OCI-LY3 (cell line): ENCODE measurements around the gene TAS2R42.

Source experiments
- H2AFZ ChIP-seq: fragments of 200-600, 300-600 bp; shearing (Covaris generic); 2 replicates; pipeline ENCODE4 v1.6.0; 2014; ENCODE audit warnings: antibody characterized with exemption, low read depth, low read length
- H3K27ac ChIP-seq: fragments of 200-600, 300-600 bp; sonication (generic); 2 replicates; pipeline ENCODE4 v1.5.1; 2014; ENCODE audit warnings: mild to moderate bottlenecking, low read length, moderate library complexity, mixed read lengths
- H3K27me3 ChIP-seq: fragments of 200-600, 300-600 bp; sonication (generic); 2 replicates; pipeline ENCODE4 v1.6.1; 2014; ENCODE audit warnings: low read depth, low read length, mixed read lengths
- H3K36me3 ChIP-seq: fragments of 200-600, 300-600 bp; sonication (generic); replicated peaks from 2 replicates; pipeline ENCODE3; 2014; ENCODE audit warnings: low read depth, low read length, mixed read lengths
- H3K4me1 ChIP-seq: fragments of 300-600, 200-600 bp; sonication (generic); 2 replicates; pipeline ENCODE4 v1.6.1; 2014; ENCODE audit warnings: low read length, mixed read lengths
- H3K4me2 ChIP-seq: fragments of 200-600, 300-600 bp; sonication (generic); 2 replicates; pipeline ENCODE4 v1.6.1; 2014; ENCODE audit warnings: low read length, mixed read lengths
- H3K4me3 ChIP-seq: fragments of 300-600, 200-600 bp; sonication (generic); 2 replicates; pipeline ENCODE4 v1.5.1; 2014; ENCODE audit warnings: antibody characterized with exemption, mild to moderate bottlenecking, low read length, moderate library complexity
- H3K79me2 ChIP-seq: fragments of 300-600, 200-600 bp; shearing (Covaris generic); 2 replicates; pipeline ENCODE4 v1.6.1; 2014; ENCODE audit warnings: mild to moderate bottlenecking, low read length, mixed read lengths
- H3K9ac ChIP-seq: fragments of 300-600, 200-600 bp; shearing (Covaris generic); 2 replicates; pipeline ENCODE4 v1.6.0; 2014; ENCODE audit warnings: mild to moderate bottlenecking, low read length, moderate library complexity
- H3K9me3 ChIP-seq: fragments of 200-600, 300-600 bp; shearing (Covaris generic); 2 replicates; pipeline ENCODE4 v1.6.1; 2014; ENCODE audit warnings: low read length, mixed read lengths; ENCODE audit not compliant: insufficient read depth
- H4K20me1 ChIP-seq: fragments of 200-600, 300-600 bp; sonication (generic); 2 replicates; pipeline ENCODE4 v1.6.1; 2016; ENCODE audit warnings: low read length, mixed read lengths; ENCODE audit not compliant: insufficient read depth
- EZH2phosphoT487 ChIP-seq: fragments of 200-600 bp; shearing (Covaris generic); IDR thresholded peaks from 2 replicates; pipeline ENCODE4 v1.6.1; 2018; ENCODE audit warnings: antibody characterized with exemption, mixed run types, low read depth
- TF ChIP-seq, protein P1 (sequence below): fragments of 200-600, 300-600 bp; sonication (generic); IDR thresholded peaks from 2 replicates; pipeline ENCODE4 v1.5.1; 2014; ENCODE audit warnings: antibody characterized with exemption, low read length, low read depth

Gene TAS2R42

DNA sequence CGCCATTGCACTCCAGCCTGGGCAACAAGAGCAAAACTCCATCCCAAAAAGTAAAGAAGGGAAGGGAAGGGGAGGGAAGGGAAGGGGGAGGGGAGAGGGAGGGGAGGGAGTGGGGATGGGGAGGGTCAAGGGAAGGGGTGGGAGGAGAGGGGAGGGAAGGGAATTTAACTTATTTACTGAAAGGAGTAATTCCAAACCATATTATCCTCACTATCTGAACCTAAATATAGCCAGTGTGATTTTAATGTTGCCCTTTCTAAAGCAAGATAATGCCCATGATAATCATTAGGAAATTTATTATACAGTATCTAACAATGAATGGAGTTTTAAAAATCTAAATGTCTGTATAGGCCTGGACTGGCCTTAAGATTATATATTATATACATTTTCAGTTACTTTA, 8.5 kb downstream of the TAS2R42 start:
- no peak overlapping the region for H2AFZ ChIP-seq
- H3K27ac ChIP-seq = no peak overlapping the region
- peaks cover 6% of the 10 kb centered on the region for H3K36me3 ChIP-seq
- no peak for TF ChIP-seq EZH2phosphoT487
- TF ChIP-seq, protein P1, sequence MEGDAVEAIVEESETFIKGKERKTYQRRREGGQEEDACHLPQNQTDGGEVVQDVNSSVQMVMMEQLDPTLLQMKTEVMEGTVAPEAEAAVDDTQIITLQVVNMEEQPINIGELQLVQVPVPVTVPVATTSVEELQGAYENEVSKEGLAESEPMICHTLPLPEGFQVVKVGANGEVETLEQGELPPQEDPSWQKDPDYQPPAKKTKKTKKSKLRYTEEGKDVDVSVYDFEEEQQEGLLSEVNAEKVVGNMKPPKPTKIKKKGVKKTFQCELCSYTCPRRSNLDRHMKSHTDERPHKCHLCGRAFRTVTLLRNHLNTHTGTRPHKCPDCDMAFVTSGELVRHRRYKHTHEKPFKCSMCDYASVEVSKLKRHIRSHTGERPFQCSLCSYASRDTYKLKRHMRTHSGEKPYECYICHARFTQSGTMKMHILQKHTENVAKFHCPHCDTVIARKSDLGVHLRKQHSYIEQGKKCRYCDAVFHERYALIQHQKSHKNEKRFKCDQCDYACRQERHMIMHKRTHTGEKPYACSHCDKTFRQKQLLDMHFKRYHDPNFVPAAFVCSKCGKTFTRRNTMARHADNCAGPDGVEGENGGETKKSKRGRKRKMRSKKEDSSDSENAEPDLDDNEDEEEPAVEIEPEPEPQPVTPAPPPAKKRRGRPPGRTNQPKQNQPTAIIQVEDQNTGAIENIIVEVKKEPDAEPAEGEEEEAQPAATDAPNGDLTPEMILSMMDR = no peak
- H3K4me2 ChIP-seq = no peak overlapping the region
- no peak overlapping the region for H3K9ac ChIP-seq
- no peaks in the 10 kb centered on the region for H3K27me3 ChIP-seq
- H3K79me2 ChIP-seq = peaks cover 21% of the 10 kb centered on the region
- no peaks in the 10 kb centered on the region for H3K4me1 ChIP-seq
- no peaks in the 10 kb centered on the region for H3K9me3 ChIP-seq
- H4K20me1 ChIP-seq = no peaks in the 10 kb centered on the region
- no peak overlapping the region for H3K4me3 ChIP-seq

DNA sequence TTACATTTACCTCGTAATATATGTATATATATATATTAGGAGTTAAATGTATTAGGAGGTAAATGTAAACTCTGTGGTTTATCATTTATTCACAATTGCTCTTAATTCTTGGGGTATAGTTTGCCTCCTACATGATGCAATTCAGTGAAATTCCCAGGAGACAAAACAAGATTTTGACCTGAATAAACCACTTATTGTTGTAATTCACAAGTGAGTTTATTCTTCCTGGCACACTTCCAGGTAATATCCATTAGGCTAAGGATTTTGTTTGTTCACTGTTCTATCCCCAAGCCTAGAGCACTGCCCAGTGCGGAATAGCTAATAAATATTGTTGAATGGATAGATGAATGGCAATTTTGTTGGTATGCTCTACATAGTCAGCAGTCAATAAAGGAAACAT, 12.7 kb downstream of the TAS2R42 start:
- H3K4me3 ChIP-seq = no peak overlapping the region
- H3K79me2 ChIP-seq = peaks cover 63% of the 10 kb centered on the region
- peaks cover 20% of the 10 kb centered on the region for H3K36me3 ChIP-seq

DNA sequence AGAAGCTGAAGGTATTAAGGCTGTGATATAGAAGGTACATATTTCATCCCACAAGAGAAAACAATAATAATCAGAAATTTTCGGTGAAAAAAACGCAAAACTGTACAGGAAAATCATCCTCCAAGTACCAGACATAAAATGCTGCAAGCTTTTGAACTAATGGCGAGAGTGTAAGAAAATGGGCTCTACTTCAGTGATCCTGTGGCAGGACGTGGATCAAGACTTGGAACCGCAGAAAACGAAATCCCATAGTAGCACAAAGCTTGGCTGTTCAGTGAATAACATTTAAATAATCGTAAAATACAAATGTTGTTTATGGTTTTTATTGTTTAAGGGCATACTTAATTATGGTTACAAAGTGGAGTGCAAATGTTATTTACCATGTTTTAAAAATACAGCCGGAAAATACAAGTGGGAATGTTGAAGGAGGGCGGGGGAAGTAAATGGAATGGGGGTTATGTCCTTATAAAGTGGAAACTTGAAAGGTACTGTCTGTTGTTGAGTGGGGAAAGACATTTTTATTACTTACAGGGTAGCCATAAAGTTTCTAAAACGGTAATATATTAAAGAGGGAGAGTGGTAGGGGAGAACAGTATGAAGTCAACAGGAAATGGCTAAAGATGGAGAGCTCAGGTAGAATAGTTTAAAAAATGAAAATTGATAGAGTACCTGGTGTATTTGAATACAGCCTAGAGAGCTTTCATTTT, 14.6 kb downstream of the TAS2R42 start:
- H3K9me3 ChIP-seq = no peaks in the 10 kb centered on the region
- H2AFZ ChIP-seq = peak overlapping the region; percentile 70
- H3K36me3 ChIP-seq = peaks cover 24% of the 10 kb centered on the region
- H3K27ac ChIP-seq = peak overlapping the region; percentile 81
- no peaks in the 10 kb centered on the region for H3K27me3 ChIP-seq
- peaks cover 76% of the 10 kb centered on the region for H3K79me2 ChIP-seq
- H3K4me3 ChIP-seq = peak overlapping the region; percentile 77
- peaks cover 23% of the 10 kb centered on the region for H3K4me1 ChIP-seq
- TF ChIP-seq, protein P1 = no peak
- peak overlapping the region; percentile 76 for H3K9ac ChIP-seq
- peak overlapping the region; percentile 91 for H3K4me2 ChIP-seq
- H4K20me1 ChIP-seq = peaks cover 22% of the 10 kb centered on the region

More for the DNA sequence above, 12.7 kb downstream of the TAS2R42 start:
- no peak overlapping the region for H3K27ac ChIP-seq
- TF ChIP-seq, protein P1 = no peak
- no peak for TF ChIP-seq EZH2phosphoT487
- H3K9ac ChIP-seq = no peak overlapping the region
- no peak overlapping the region for H2AFZ ChIP-seq
- no peak overlapping the region for H3K4me2 ChIP-seq
- H3K4me1 ChIP-seq = peaks cover 23% of the 10 kb centered on the region
- no peaks in the 10 kb centered on the region for H3K9me3 ChIP-seq
- no peaks in the 10 kb centered on the region for H3K27me3 ChIP-seq
- peaks cover 16% of the 10 kb centered on the region for H4K20me1 ChIP-seq

DNA sequence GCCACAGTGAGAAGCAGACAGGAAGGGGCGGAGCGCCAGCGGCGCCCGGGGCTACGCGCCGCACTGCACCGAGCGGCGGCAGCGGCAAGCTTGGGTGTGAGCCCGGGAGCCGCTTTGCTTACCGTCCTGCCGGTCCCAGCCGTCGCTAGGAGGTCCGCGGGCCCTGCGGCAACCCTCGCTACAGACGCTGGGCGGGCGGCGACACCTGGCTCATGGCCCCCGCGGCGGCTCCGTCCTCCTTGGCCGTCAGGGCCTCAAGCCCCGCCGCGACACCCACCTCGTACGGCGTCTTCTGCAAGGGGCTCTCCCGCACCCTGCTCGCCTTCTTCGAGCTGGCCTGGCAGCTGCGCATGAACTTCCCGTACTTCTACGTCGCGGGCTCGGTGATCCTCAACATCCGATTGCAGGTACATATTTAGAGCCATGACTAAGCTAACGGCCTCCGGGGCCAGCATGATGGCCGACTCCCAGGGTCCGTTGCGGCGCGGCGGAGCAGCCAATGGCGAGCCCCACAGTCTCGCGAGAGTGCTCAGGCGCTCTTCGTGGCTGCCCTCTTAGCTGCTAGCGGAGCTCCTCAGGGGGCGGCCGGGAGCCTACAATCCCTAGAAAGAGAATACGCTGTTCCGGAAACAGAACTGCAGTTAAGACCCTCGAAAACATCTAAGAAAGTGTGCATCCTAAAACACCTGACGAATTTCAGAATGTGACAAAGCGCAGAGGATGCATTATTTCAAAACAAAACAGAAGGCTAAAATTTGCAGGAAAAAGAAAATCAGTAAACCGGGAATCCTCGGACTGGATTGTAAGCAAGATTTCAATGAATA, 15.4 kb downstream of the TAS2R42 start, which contains the start of gene SMIM10L1:
Gene SMIM10L1, plus strand, starts transcription at position 50 of the 824 bp plus-strand sequence. Its CDS starts 163 bp downstream, at position 213.
- no peaks in the 10 kb centered on the region for H3K27me3 ChIP-seq
- peak within 1 kb of the TSS; percentile 70 for H2AFZ ChIP-seq
- peaks cover 30% of the 10 kb centered on the region for H4K20me1 ChIP-seq
- H3K27ac ChIP-seq = peak within 1 kb of the TSS; percentile 81
- H3K4me1 ChIP-seq = peaks cover 23% of the 10 kb centered on the region
- peak within 1 kb of the TSS; percentile 77 for H3K4me3 ChIP-seq
- H3K9me3 ChIP-seq = no peaks in the 10 kb centered on the region
- peak within 1 kb of the TSS; percentile 91 for H3K4me2 ChIP-seq
- peaks cover 84% of the 10 kb centered on the region for H3K79me2 ChIP-seq
- peak within 1 kb of the TSS; percentile 76 for H3K9ac ChIP-seq
- H3K36me3 ChIP-seq = peaks cover 28% of the 10 kb centered on the region
- TF ChIP-seq, protein P1 = 0 out of 2 replicates have a peak, but pooled peaks have one; percentile 10
- TF ChIP-seq EZH2phosphoT487 = no peak
